Hematopoietic multipotent progenitor cell treated with erythropoietin and hydrocortisone succinate and interleukin-3 and kit ligand, for 17 days (in vitro differentiated cells): ENCODE results near the gene TRMT112.

ENCODE experiments used
- DNase-seq: peaks from one replicate; pipeline ENCODE4 v3.0.0-alpha.2; 2015; ENCODE audit warnings: low spot score

The TRMT112 gene

DNA sequence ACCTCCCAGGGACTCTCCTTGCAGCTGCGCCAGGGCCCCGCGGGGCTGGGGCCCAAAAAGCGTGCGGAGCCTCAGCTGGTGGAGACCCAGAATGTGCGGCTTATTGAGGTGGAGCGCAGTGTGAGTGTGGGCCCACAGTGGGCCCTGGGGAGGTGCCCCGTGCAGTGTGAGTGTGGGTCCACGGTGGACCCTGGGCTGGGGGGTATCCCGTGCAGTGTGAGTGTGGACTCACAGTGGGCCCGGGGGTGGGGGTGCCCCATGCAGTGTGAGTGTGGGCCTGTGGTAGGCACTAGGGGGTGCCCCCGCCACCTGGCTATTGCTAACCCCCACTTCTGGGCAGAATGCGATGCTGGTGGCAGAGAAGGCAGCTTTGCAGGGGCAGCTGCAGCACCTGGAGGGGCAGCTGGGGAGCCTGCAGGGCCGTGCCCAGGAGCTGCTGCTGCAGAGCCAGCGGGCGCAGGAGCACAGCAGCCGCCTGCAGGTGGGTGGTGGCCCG, 33.8 kb upstream of the TRMT112 start:
- no peak for DNase-seq

DNA sequence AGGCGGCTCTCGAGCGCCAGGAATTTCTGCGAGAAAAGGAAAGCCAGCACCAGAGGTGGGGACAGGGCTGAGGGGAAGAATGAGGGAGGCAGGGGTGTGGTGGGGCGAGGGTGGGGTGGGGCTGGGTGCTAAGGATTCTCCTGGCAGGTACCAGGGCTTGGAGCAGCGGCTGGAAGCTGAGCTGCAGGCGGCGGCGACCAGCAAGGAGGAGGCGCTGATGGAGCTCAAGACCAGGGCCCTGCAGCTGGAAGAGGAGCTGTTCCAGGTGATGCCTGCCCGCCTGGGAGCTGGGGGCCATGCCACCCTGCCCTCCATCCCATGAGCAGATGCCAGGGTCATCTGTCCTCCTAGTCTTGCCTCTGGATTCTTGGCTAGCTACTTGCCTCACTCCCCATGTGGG, 32.0 kb upstream of the TRMT112 start:
- DNase-seq, result no peak

- DNase-seq, result no peak
These were observed 31.6 kb upstream of the TRMT112 start for GRCh38 chr11:64349025-64349387.

- DNase-seq, result no peak
These were observed 31.1 kb upstream of the TRMT112 start for GRCh38 chr11:64348383-64349024.

DNA sequence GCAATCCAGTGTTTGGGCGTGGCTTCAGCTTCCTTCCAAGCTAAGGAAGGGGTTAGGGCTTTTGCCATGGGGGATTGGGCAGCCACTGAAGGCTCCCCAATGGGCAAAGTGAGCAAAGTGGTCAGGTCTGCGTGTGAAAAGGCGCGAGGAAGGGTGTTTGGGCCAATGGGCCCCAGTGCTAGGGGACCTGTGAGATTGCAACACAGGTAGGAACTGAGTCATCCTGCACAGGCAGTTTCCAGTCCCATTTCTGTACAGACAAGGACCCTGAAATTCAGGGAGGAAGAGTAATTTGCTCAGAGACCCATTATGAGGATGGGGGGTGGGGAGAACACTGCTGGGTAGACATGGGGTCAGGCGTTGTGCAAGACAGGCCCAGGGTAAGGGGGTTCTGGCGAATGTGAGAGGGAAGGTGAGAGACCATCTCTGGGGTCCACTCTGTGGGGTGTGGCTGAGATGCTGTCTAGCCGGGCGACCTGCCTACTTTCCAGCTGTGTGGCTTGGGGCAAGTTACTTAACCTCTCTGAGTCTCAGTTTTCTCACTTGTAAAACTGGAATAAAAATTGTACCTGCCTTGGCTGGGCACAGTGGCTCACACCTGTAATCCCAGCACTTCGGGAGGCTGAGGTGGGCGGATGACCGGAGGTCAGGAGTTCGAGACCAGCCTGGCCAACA, 30.0 kb upstream of the TRMT112 start:
- no peak for DNase-seq

DNA sequence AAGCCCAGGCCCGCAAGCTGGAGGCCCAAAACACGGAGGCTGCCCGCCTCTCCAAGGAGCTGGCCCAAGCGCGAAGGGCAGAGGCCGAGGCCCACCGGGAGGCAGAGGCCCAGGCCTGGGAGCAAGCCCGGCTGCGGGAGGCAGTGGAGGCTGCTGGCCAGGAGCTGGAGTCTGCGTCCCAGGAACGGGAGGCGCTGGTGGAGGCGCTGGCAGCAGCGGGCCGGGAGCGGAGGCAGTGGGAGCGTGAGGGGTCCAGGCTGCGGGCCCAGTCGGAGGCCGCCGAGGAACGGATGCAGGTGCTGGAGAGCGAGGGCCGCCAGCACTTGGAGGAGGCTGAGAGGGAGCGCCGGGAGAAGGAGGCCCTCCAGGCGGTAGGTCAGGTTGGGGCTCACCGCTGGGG, 27.4 kb upstream of the TRMT112 start:
- no peak for DNase-seq

DNA sequence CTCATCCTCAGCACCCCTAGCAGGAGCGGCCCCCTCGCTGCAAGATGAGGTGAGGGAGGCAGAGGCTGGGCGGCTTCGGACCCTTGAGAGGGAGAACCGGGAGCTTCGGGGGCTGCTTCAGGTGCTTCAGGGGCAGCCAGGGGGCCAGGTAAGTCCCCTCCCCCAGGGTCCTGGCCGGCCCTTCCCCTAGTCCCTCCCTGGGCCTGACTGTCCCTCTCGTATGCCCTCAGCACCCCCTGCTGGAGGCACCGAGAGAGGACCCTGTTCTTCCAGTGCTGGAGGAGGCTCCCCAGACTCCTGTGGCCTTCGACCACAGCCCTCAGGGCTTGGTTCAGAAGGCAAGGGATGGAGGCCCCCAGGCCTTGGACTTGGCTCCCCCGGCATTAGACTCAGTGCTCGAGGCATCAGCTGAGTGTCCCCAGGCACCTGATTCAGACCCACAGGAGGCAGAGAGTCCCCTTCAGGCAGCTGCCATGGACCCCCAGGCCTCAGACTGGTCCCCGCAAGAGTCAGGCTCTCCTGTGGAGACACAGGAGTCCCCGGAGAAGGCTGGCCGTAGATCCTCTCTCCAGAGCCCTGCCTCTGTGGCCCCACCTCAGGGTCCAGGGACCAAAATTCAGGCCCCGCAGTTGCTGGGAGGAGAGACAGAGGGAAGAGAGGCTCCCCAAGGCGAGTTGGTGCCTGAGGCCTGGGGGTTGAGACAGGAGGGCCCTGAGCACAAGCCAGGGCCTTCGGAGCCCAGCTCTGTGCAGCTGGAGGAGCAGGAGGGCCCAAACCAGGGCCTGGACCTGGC, 26.6 kb upstream of the TRMT112 start:
- DNase-seq, result peak; percentile 59

DNA sequence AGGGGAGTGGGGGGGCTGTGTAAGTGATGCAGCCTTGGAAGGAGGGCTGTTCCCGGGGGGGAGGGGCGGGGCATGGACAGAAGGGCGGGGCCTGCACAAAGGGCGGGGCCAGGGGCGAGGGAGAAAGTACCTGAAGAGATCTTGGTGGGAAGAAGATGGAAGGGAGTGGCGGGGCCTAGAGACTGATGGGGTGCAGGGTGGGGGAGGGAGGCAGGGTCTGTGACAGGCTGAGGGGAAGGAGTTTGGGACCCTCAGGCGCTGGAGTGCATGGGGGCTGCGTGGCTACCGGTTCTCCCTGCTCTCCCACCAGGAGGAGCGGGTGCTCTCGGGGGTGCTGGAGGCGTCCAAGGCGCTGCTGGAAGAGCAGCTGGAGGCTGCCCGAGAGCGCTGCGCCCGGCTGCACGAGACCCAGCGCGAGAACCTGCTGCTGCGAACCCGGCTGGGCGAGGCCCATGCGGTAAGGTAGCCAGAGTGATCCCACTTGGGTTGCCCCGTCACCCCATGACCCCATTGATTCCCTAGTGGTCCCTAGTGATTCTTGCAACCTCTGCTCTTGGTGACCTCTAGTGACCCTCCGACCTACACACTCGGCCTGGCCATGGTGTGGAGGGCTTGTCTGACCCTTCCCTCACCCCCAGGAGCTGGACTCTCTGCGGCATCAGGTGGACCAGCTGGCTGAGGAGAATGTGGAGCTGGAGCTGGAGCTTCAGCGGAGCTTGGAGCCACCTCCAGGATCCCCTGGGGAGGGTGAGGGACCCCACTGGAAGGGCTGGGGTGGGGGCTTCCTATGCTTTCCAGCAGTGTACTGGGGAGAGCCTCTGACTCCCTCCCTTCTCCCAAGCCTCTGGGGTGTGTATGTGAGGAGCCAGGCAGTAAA, 25.7 kb upstream of the TRMT112 start:
- no peak for DNase-seq

- peak; percentile 92 for DNase-seq
These were observed 24.8 kb upstream of the TRMT112 start for GRCh38 chr11:64341851-64342791.

DNA sequence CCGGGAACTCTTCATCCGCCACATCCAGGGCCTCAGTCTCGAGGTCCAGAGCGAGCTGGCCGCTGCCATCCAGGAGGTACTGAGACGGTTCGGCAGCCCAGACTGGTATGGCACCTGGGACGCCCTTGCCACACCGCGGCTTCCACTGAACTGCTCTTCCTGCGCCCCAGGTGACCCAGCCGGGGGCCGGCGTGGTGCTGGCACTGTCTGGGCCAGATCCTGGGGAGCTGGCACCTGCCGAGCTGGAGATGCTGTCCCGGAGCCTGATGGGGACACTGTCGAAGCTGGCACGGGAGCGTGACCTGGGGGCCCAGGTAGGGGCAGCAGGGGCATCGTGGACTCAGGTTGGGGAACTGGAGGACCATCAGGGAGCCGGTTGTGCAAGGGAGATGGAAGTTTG, 24.1 kb upstream of the TRMT112 start:
- no peak for DNase-seq

- DNase-seq, result peak; percentile 73
These were observed 23.4 kb upstream of the TRMT112 start for GRCh38 chr11:64340671-64341335.

DNA sequence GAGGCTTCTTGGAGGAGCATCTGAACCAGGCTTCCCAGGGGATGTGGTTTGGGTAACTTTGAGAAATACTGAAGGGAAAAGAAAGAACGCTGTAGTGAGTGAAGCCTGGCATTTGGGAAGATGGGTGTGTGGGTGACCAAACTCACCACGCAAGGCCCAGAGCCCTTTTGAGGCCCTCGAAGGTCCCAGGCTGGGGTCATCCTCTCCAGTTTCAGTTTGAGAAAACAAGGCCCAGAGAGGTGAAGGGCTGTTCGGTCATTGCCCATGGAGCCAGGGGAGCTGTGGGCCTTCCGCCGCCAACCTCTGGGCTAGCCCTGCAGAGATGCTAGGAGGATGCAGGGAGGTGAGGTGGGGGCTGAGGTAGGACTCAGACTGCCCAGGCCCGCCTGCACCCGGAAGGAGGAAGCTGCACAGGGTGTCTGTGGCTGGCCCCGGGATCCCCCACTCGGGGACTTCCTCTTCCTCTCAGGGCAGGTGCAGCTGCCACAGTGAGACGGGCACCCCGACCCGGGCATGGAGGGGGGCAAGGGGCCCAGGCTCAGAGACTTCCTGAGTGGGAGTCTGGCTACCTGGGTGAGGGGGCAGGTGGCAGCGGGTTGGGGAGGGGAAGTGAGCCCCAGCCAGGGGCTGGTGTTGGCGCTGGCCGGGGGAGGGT, 22.5 kb upstream of the TRMT112 start, which contains the start of gene CCDC88B:
CCDC88B (plus strand) TSS at position 451 of the 655 bp plus-strand sequence; CDS start at position 514, 63 bp downstream.
- no peak for DNase-seq

- DNase-seq, result no peak
These were observed 21.9 kb upstream of the TRMT112 start for GRCh38 chr11:64339286-64339685.

DNA sequence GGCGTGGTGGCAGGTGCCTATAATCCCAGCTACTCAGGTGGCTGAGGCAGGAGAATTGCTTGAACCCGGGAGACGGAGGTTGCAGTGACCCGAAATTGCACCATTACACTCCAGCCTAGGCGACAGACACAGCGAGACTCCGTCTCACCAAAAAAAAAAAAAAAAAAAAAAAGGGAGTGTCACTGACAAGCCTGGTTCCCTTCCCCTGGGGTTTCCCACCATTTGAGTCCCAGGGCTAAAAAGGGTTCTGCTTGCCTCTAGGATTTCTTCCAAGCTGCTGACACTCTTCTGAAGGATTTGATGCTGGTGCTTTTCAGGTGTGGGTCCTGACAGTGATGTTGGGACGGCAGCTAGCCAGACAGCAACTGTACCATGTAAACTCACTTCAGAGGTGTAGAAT, 21.4 kb upstream of the TRMT112 start:
- DNase-seq, result no peak

DNA sequence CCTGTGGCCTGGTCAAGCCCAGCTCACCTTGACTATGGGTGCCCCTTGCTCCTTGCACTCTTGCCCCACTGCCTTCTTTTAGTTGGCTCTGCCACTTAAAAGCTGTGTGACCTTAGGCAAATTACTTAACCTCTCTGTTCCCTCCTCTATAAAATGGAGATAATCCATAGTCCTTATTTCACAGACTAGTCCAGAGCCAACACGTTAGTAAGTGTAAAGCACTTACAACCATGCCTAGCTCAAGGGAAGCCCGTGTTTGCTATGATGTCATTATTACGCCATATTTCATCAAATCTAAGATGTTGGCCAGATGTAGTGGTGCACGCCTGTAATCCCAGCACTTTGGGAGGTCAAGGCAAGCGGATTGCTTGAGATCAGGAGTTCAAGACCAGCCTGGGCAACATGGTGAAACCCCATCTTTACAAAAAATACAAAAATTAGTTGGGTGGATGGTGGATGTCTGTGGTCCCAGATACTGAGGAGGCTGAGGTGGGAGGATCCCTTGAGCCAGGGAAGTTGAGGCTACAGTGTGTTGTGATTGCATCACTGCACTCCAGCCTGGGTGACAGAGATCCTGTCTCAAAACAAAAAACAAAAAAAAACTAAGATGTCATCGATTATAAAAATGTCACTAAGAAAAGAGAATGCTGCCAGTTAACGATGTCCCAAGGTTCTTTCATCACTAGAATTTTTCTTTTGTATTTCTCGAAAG, 20.3 kb upstream of the TRMT112 start:
- peak; percentile 32 for DNase-seq

DNA sequence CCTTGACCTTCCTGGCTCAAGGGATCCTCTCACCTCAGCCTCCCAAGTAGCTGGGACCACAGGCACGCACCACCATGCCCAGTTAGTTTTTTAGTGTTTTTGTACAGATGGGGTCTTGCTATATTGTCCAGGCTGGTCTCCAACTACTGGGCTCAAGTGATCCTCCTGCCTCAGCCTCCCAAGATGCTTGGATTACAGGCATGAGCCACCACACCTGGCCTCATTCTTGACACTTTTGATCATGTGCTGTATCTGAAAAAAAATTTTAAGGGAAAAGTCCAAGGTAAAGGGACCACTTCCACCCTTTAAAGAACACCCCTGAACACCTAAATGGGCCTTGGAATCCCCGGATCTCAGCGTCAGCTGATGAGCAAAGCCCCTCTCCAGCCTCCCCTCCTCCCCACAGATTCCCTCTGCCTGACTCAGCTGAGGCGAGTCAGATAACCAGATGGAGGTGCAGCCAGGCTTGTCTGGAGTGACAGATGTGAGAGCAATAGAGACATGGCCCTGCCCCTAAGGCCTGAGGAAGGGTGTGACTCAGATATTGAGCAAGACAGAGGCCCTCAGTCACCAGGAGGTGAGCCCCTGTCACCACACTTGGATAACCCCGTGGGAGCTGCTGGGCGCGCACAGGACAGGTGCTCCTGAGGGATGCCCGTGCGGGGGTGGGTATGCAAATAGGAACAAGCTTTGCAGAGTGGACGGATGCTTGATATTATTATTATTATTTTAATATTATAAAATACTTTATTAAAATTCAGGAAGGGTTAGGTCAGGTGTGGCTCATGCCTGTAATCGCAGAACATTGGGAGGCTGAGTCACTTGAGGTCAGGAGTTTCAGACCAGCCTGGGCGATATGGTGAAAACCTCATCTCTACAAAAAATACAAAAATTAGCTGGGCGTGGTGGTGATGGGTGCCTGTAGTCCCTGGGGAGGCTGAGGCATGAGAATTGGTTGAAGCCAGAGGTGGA, 17.7 kb upstream of the TRMT112 start:
- DNase-seq, result peak; percentile 94

GRCh38 chr11:64333556-64333955, 16.2 kb upstream of the TRMT112 start:
- peak; percentile 44 for DNase-seq
